ENCODE measurements around the gene SLC26A2. TPM values are rescaled to one million over a fixed set of nuclear protein-coding genes. Genes with fewer than 3 reads are reported as not detected.

SLC26A2 gene
- total and polyA plus RNA-seq, 12 donors: 1.3 to 9.6 (median 5.4) TPM

- WGBS, 2 donors: 76 to 90% methylated on average over 4 of the region's 4 CpGs
- ATAC-seq: no peak
Observed at GRCh38 chr5:150033334-150033733, 72.8 kb downstream of the SLC26A2 start.

DNA sequence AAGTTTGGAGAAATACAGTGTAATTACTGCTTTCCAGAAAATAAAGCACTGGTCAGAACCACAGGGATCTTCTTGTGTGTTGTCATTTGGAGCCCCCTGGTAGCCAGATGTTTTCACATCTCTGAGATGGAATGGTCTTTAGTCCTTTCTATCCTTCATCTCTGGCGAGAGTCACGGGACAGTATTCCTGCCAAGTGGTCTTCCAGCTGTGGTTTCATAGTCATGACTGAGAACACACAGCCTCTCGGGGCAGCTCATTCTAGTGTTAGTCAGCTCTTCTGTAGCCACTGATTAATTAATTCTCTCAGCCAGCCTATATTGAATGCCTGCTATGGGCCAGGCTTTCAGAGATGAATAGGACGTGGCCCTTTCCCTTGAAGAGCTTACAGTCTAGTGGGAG lies 74.1 kb downstream of the SLC26A2 start:
- Histone ChIP-seq H3K27me3 (no peaks in the 10 kb centered on the region), H3K36me3 (peaks cover 0 to 100% (median 63%) of the 10 kb centered on the region in 9 donors), H3K9me3 (no peaks in the 10 kb centered on the region), H3K27ac (no peak overlapping the region), H3K4me3 (no peak overlapping the region), H3K4me1 (peaks cover 0 to 24% (median 10%) of the 10 kb centered on the region in 9 donors)
- intact Hi-C loops (cut with DNase I): loop anchor here in 3 of 10 donors (10.0 kb wide), 1 partner anchor 180 kb away; no protein-coding TSS in a partner anchor
- TF ChIP-seq, protein P1, sequence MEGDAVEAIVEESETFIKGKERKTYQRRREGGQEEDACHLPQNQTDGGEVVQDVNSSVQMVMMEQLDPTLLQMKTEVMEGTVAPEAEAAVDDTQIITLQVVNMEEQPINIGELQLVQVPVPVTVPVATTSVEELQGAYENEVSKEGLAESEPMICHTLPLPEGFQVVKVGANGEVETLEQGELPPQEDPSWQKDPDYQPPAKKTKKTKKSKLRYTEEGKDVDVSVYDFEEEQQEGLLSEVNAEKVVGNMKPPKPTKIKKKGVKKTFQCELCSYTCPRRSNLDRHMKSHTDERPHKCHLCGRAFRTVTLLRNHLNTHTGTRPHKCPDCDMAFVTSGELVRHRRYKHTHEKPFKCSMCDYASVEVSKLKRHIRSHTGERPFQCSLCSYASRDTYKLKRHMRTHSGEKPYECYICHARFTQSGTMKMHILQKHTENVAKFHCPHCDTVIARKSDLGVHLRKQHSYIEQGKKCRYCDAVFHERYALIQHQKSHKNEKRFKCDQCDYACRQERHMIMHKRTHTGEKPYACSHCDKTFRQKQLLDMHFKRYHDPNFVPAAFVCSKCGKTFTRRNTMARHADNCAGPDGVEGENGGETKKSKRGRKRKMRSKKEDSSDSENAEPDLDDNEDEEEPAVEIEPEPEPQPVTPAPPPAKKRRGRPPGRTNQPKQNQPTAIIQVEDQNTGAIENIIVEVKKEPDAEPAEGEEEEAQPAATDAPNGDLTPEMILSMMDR (IDR thresholded peaks at IDR 0.05): no peak
- no peak for DNase-seq
- ATAC-seq: peak in 3 of 8 donors; percentile 13 to 28 (median 22)
- WGBS, 2 donors: 68 to 81% methylated on average over 4 of the region's 4 CpGs

More at GRCh38 chr5:150033334-150033733, 72.8 kb downstream of the SLC26A2 start:
- Histone ChIP-seq H3K27me3 (no peaks in the 10 kb centered on the region), H3K36me3 (peaks cover 0 to 99% (median 63%) of the 10 kb centered on the region in 9 donors), H3K9me3 (no peaks in the 10 kb centered on the region), H3K27ac (no peak overlapping the region), H3K4me1 (peaks cover 0 to 24% (median 10%) of the 10 kb centered on the region in 9 donors), H3K4me3 (no peak overlapping the region)
- TF ChIP-seq, protein P1 (IDR thresholded peaks at IDR 0.05): no peak
- intact Hi-C loops (cut with DNase I): loop anchor here in 3 of 10 donors (10.0 kb wide), 1 partner anchor 181 kb away; no protein-coding TSS in a partner anchor
- no peak for DNase-seq

GRCh38 chr5:150035139-150035895 lies 74.8 kb downstream of the SLC26A2 start:
- TF ChIP-seq, protein P1 (IDR thresholded peaks at IDR 0.05): no peak
- DNase-seq (no peak), ATAC-seq (no peak)
- WGBS, 2 donors: 84 to 90% methylated on average over 7 of the region's 7 CpGs
- Histone ChIP-seq H3K4me1 (peaks cover 0 to 22% (median 10%) of the 10 kb centered on the region in 9 donors), H3K4me3 (no peak overlapping the region), H3K27ac (no peak overlapping the region), H3K36me3 (peaks cover 0 to 100% (median 64%) of the 10 kb centered on the region in 9 donors), H3K9me3 (no peaks in the 10 kb centered on the region), H3K27me3 (no peaks in the 10 kb centered on the region)
- intact Hi-C loops (cut with DNase I): loop anchor here in 3 of 10 donors (10.0 kb wide), 1 partner anchor 179 kb away; no protein-coding TSS in a partner anchor

DNA sequence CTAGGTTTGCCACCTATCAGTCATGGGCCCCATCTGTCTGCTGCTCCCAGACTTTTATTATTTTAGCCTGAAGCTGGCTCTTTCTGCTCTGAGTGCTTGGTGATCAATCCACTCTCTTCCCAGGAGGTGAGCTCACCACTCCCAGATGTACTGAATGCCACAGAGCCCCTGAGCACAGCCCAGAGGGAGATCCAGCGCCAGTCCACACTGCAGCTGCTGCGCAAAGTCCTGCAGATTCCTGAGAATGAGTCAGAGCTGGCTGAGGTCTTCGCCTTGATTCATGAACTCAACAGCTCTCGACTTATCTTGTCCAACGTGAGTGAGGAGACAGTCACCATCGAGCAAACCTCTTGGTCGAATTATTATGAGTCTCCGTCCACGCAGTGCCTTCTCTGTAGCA lies 76.0 kb downstream of the SLC26A2 start:
- H3K9me3 ChIP-seq: no peaks in the 10 kb centered on the region
- intact Hi-C loops (cut with DNase I): loop anchor here in 3 of 10 donors (10.0 kb wide), 1 partner anchor 178 kb away; no protein-coding TSS in a partner anchor
- H3K27me3 ChIP-seq: no peaks in the 10 kb centered on the region
- H3K27ac ChIP-seq: peak overlapping the region in 3 of 10 donors; percentile 23 to 56 (median 40)
- ATAC-seq: peak; percentile 70 to 95 (median 80)
- TF ChIP-seq, protein P1 (IDR thresholded peaks at IDR 0.05): no peak
- peak in 1 of 2 donors; percentile 36 for DNase-seq
- WGBS, 2 donors: 48 to 53% methylated on average over 9 of the region's 9 CpGs
- H3K4me1 ChIP-seq: peaks cover 0 to 21% (median 10%) of the 10 kb centered on the region in 9 donors
- no peak overlapping the region for H3K4me3 ChIP-seq
- H3K36me3 ChIP-seq: peaks cover 1 to 100% (median 67%) of the 10 kb centered on the region in 9 donors

Other genes starting within 250 kb of the SLC26A2 start
- 10 to 100 TPM; 21.5 to 36.6 (median 28.9) TPM for gene PPARGC1B, start 230.4 kb upstream of the SLC26A2 start, total RNA-seq
- gene PPARGC1B, start 230.4 kb upstream of the SLC26A2 start, polyA plus RNA-seq: 10 to 100 TPM in 1 of 2 donors, 1 to 10 TPM in 1; 1.6 to 15.4 TPM
- gene PDE6A, start 16.0 kb upstream of the SLC26A2 start, total RNA-seq: under 1 TPM in 6 of 10 donors, not detected in 4; 0.07 to 0.28 (median 0.17) TPM
- gene PDE6A, start 16.0 kb upstream of the SLC26A2 start, polyA plus RNA-seq: under 1 TPM in 1 of 2 donors, not detected in 1; 0.06 TPM
- 1 to 10 TPM; 2.2 to 4.2 (median 2.8) TPM for gene TIGD6, start 39.9 kb downstream of the SLC26A2 start, total RNA-seq
- 1 to 10 TPM; 2.1 to 4.0 TPM for gene TIGD6, start 39.9 kb downstream of the SLC26A2 start, polyA plus RNA-seq
- 10 to 100 TPM; 12.7 to 17.8 (median 14.9) TPM for gene HMGXB3, start 40.0 kb downstream of the SLC26A2 start, total RNA-seq
- 10 to 100 TPM; 12.8 to 17.9 TPM for gene HMGXB3, start 40.0 kb downstream of the SLC26A2 start, polyA plus RNA-seq
- 10 to 100 TPM in 7 of 10 donors, 1 to 10 TPM in 3; 6.8 to 83.9 (median 11.2) TPM for gene CSF1R, start 125.8 kb downstream of the SLC26A2 start, total RNA-seq
- gene CSF1R, start 125.8 kb downstream of the SLC26A2 start, polyA plus RNA-seq: 1 to 10 TPM; 4.8 to 6.4 TPM
- gene PDGFRB, start 195.1 kb downstream of the SLC26A2 start, total RNA-seq: 100 to 1,000 TPM in 1 of 10 donors, 10 to 100 TPM in 9; 15.5 to 101 (median 35.9) TPM
- 10 to 100 TPM; 49.1 to 54.3 TPM for gene PDGFRB, start 195.1 kb downstream of the SLC26A2 start, polyA plus RNA-seq
- gene CDX1, start 206.0 kb downstream of the SLC26A2 start, total RNA-seq: under 1 TPM in 1 of 10 donors, not detected in 9; 0.32 TPM
- under 1 TPM in 1 of 2 donors, not detected in 1; 0.13 TPM for gene CDX1, start 206.0 kb downstream of the SLC26A2 start, polyA plus RNA-seq
- gene SLC6A7, start 229.3 kb downstream of the SLC26A2 start, total RNA-seq: not detected
- gene SLC6A7, start 229.3 kb downstream of the SLC26A2 start, polyA plus RNA-seq: not detected